IMR-90 (cell line): ENCODE results near the gene SLC22A7. TPM values are rescaled to one million over a fixed set of nuclear protein-coding genes. Genes with fewer than 3 reads are reported as not detected.

ENCODE experiments used
- ATAC-seq: fragments of 200-7000 bp; cut with Tn5 transposase; 2 replicates; pipeline ENCODE4 v1.9.1; 2020; ENCODE audit warnings: low read depth, mild to moderate bottlenecking, moderate library complexity
- BruUV-seq: library from RNA; stranded (reverse); fragments of 400-500 nt; replicated peaks from 2 replicates; lab custom pipeline; 2021; lab: Mats Ljungman, UMichigan
- CTCF ChIA-PET: fragments of 300-600 bp; formaldehyde crosslinking; extraction: SDS; loops from one replicate; lab custom pipeline; 2021; ENCODE audit warnings: antibody characterized with exemption; lab: Yijun Ruan, JAX
- POLR2A ChIA-PET: fragments of 300-600 bp; sonication (Branson Sonifier 250); formaldehyde crosslinking; loops from one replicate; lab custom pipeline; 2022; ENCODE audit warnings: antibody characterized with exemption; ENCODE audit not compliant: unreplicated experiment; lab: Charles Lee
- DNase-seq: peaks from one replicate; pipeline ENCODE4 v3.0.0; 2013
- H2AFZ ChIP-seq: replicated peaks from 2 replicates; pipeline ENCODE3; 2013; ENCODE audit warnings: low read length, mild to moderate bottlenecking; ENCODE audit not compliant: poor library complexity
- H2AK5ac ChIP-seq: 2 replicates; pipeline ENCODE4 v1.6.1; 2013; ENCODE audit warnings: low read depth, low read length, inconsistent platforms
- H2AK9ac ChIP-seq: replicated peaks from 2 replicates; pipeline ENCODE3; 2013; ENCODE audit warnings: mild to moderate bottlenecking, low read depth, low read length, moderate library complexity; ENCODE audit not compliant: poor library complexity
- H2BK120ac ChIP-seq: 2 replicates; pipeline ENCODE4 v1.6.1; 2013; ENCODE audit warnings: low read depth, low read length, inconsistent platforms
- H2BK15ac ChIP-seq: 3 replicates; pipeline ENCODE4 v1.6.1; 2013; ENCODE audit warnings: low read depth, low read length, inconsistent platforms
- H2BK20ac ChIP-seq: 2 replicates; pipeline ENCODE4 v1.6.1; 2013; ENCODE audit warnings: low read depth, mild to moderate bottlenecking, inconsistent platforms, low read length, moderate library complexity
- H2BK5ac ChIP-seq: 2 replicates; pipeline ENCODE4 v1.6.1; 2013; ENCODE audit warnings: mild to moderate bottlenecking, low read depth, low read length, inconsistent platforms; ENCODE audit not compliant: poor library complexity, severe bottlenecking
- H3K14ac ChIP-seq: replicated peaks from 2 replicates; pipeline ENCODE4 v1.6.1; 2013; ENCODE audit warnings: low read depth, low read length, inconsistent platforms
- H3K18ac ChIP-seq: 2 replicates; pipeline ENCODE4 v1.6.1; 2013; ENCODE audit warnings: low read depth, low read length, control low read depth
- H3K23ac ChIP-seq: 2 replicates; pipeline ENCODE4 v1.6.1; 2013; ENCODE audit warnings: low read depth, low read length, inconsistent platforms
- H3K27ac ChIP-seq: 2 replicates; pipeline ENCODE4 v1.5.1; 2013; ENCODE audit warnings: mild to moderate bottlenecking, control low read depth, low read length; ENCODE audit not compliant: insufficient read depth
- H3K27me3 ChIP-seq: 2 replicates; pipeline ENCODE4 v1.6.1; 2013; ENCODE audit warnings: low read length; ENCODE audit not compliant: control insufficient read depth, insufficient read depth
- H3K36me3 ChIP-seq: 2 replicates; pipeline ENCODE4 v1.6.1; 2013; ENCODE audit warnings: low read length, mixed read lengths; ENCODE audit not compliant: control insufficient read depth, insufficient read depth
- H3K4ac ChIP-seq: 2 replicates; pipeline ENCODE4 v1.6.1; 2013; ENCODE audit warnings: low read depth, low read length, inconsistent platforms
- H3K4me1 ChIP-seq: 2 replicates; pipeline ENCODE4 v1.6.1; 2013; ENCODE audit warnings: low read length, mixed read lengths; ENCODE audit not compliant: control insufficient read depth, insufficient read depth
- H3K4me2 ChIP-seq: 2 replicates; pipeline ENCODE4 v1.6.1; 2013; ENCODE audit warnings: low read depth, mild to moderate bottlenecking, control low read depth, low read length, moderate library complexity
- H3K4me3 ChIP-seq: 2 replicates; pipeline ENCODE4 v1.5.1; 2013; ENCODE audit warnings: low read depth, mild to moderate bottlenecking, control low read depth, low read length, moderate library complexity; ENCODE audit not compliant: insufficient read depth
- H3K56ac ChIP-seq: 2 replicates; pipeline ENCODE4 v1.6.1; 2013; ENCODE audit warnings: low read length, inconsistent platforms; ENCODE audit not compliant: insufficient read depth; ENCODE audit errors: extremely low read depth
- H3K79me1 ChIP-seq, 2 experiments: 2 replicates each; pipeline ENCODE4 v1.6.1; 2013; ENCODE audit warnings: low read length in 2 of 2, inconsistent platforms in 1 of 2, low read depth in 1 of 2
- H3K9ac ChIP-seq: 2 replicates; pipeline ENCODE4 v1.6.1; 2013; ENCODE audit warnings: low read depth, low read length, control low read depth
- H3K9me1 ChIP-seq: 2 replicates; pipeline ENCODE4 v1.6.1; 2013; ENCODE audit warnings: low read length, inconsistent platforms; ENCODE audit not compliant: insufficient read depth
- H3K9me3 ChIP-seq: 2 replicates; pipeline ENCODE4 v1.6.1; 2013; ENCODE audit warnings: low read length; ENCODE audit not compliant: control insufficient read depth, insufficient read depth
- H4K20me1 ChIP-seq: 2 replicates; pipeline ENCODE4 v1.6.1; 2013; ENCODE audit warnings: low read length, inconsistent platforms; ENCODE audit not compliant: insufficient read depth
- H4K5ac ChIP-seq: 2 replicates; pipeline ENCODE4 v1.6.1; 2013; ENCODE audit warnings: mild to moderate bottlenecking, low read depth, low read length, control low read depth
- H4K8ac ChIP-seq, 2 experiments: 2 replicates each; pipeline ENCODE4 v1.6.1; 2013; ENCODE audit warnings: low read depth in 2 of 2, low read length in 2 of 2, control low read depth in 1 of 2, inconsistent platforms in 1 of 2
- H4K91ac ChIP-seq: 2 replicates; pipeline ENCODE4 v1.6.1; 2013; ENCODE audit warnings: low read depth, low read length, inconsistent platforms; ENCODE audit not compliant: insufficient read depth
- CHD1 ChIP-seq: IDR thresholded peaks from 2 replicates; pipeline ENCODE4 v1.6.1; 2012; ENCODE audit warnings: low read depth, low read length, improper control_type of control experiment
- CTCF ChIP-seq: conservative IDR thresholded peaks from 2 replicates; pipeline ENCODE4 v1.5.1; 2012; ENCODE audit warnings: mild to moderate bottlenecking, low read depth, low read length, improper control_type of control experiment
- FOS ChIP-seq: fragments of 150-350 bp; IDR thresholded peaks from 2 replicates; pipeline ENCODE4 v1.6.1; 2016; ENCODE audit warnings: low read depth, low read length
- NFE2L2 ChIP-seq: fragments of 150-350 bp; IDR thresholded peaks from 2 replicates; pipeline ENCODE4 v1.6.1; 2016; ENCODE audit warnings: low read depth, mild to moderate bottlenecking, low read length
- POLR2A ChIP-seq: IDR thresholded peaks from 2 replicates; pipeline ENCODE4 v1.6.1; 2012; ENCODE audit warnings: mild to moderate bottlenecking, low read depth, low read length
- RAD21 ChIP-seq: IDR thresholded peaks from 2 replicates; pipeline ENCODE4 v1.6.1; 2012; ENCODE audit warnings: low read length, improper control_type of control experiment
- RCOR1 ChIP-seq: IDR thresholded peaks from 2 replicates; pipeline ENCODE4 v1.6.1; 2012; ENCODE audit warnings: mild to moderate bottlenecking, low read length, improper control_type of control experiment; ENCODE audit not compliant: insufficient replicate concordance
- WGBS, 2 experiments: methylation state at CpG; one replicate each; pipeline versions ENCODE4 v1.1.5 to v1.1.7; 2013; ENCODE audit warnings: missing lambda C conversion rate in 2 of 2; ENCODE audit not compliant: insufficient read length in 1 of 2; ENCODE audit errors: extremely low coverage in 2 of 2; 5-methylcytosine and 5-hydroxymethylcytosine counted together
- dilution Hi-C: fragments of 300-500 bp; cut with HindIII; formaldehyde crosslinking; loops from one replicate; pipeline ENCODE4 v1.14.3; 2018; ENCODE audit warnings: low sequenced_read_pairs; ENCODE audit not compliant: unreplicated experiment
- in situ Hi-C: fragments of 300-500 bp; cut with MboI; formaldehyde crosslinking; loops from 3 replicates; pipeline ENCODE4 v1.14.3; 2019; ENCODE audit warnings: low sequenced_read_pairs, inconsistent platforms, mixed read lengths
- intact Hi-C: fragments of 100-400 bp; cut with micrococcal nuclease; formaldehyde crosslinking; loops from 2 replicates; pipeline ENCODE4 v1.10.0; 2022
- polyA plus RNA-seq, 3 experiments: library from polyadenylated mRNA; depleted of rRNA; stranded (reverse); fragments of >200 nt; gene quantifications; 2 replicates each; pipeline ENCODE4 v1.2.3, GENCODE V29; 2012; ENCODE audit warnings: low replicate concordance in 1 of 3
- total RNA-seq: library from RNA; depleted of rRNA; stranded (reverse); fragments of >200 nt; gene quantifications from 2 replicates; pipeline ENCODE4 v1.2.3, GENCODE V29; 2012

SLC22A7 gene
- total and polyA plus RNA-seq, 2 of the 4 experiments (the other 2 are of a cell fraction), result not detected

DNA sequence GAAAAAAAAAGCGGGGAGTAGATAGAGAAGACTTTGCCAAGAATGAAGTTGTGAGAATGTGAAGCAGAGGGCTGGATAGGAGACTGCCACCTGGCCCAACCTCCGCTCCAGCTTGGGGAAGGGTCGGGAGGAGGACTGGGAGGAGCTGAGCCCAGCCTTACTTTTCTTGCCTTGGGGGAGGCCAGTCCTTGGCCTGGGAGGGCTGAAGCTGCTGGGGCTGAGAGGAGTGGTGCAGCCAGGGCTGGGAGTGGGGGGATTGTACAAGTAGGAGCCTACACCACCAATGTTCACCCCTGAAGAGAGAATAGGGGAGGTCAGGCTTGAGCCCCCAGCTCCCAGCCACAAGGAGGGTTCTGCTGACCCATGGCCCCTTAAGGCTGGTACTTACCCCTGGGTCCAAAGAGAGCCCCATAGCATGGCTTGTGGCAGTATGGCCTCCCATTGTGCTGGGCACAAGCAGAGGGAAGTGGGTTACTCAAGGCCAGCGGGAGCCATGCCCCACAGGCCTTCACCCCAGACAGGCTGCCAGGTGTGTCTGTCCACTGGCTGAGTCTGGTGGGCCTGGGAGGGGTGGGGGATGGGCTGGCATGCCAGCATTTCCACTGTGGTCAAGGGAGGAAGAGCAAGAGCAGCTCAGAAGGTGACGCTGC lies 9.5 kb downstream of the SLC22A7 start:
- Histone ChIP-seq H3K4me2 (no peak overlapping the region), H3K56ac (no peak overlapping the region), H3K4me3 (no peak overlapping the region), H2AK9ac (no peak overlapping the region), H2BK20ac (no peak overlapping the region), H2BK5ac (no peak overlapping the region), H3K27me3 (peaks cover 45% of the 10 kb centered on the region), H3K27ac (no peak overlapping the region), H4K91ac (no peak overlapping the region), H3K18ac (no peak overlapping the region), H3K23ac (no peak overlapping the region), H3K36me3 (no peaks in the 10 kb centered on the region), H4K20me1 (no peaks in the 10 kb centered on the region; the same call in 1 of the 2 replicates), H3K9me3 (no peaks in the 10 kb centered on the region), H3K9ac (no peak overlapping the region), H4K8ac (no peak overlapping the region), H2BK15ac (no peak overlapping the region), H3K9me1 (no peaks in the 10 kb centered on the region), H4K5ac (no peak overlapping the region), H3K4ac (no peak overlapping the region), H2AK5ac (no peak overlapping the region), H3K14ac (no peak overlapping the region), H3K79me1 (no peaks in the 10 kb centered on the region), H2AFZ (no peak overlapping the region), H2BK120ac (no peak overlapping the region), H3K4me1 (no peaks in the 10 kb centered on the region; the same call in 1 of the 2 replicates)
- TF ChIP-seq RCOR1 (no peak), FOS (no peak), CTCF (no peak), RAD21 (no peak), POLR2A (no peak), NFE2L2 (no peak), CHD1 (no peak)
- POLR2A ChIA-PET, result no interaction called here
- no peak for ATAC-seq
- 66% methylated on average over 3 of the region's 5 CpGs; no CpG with 5 or more reads in 1 of the 2 experiments for WGBS, 2 experiments
- BruUV-seq, result no TSS peak
- in situ Hi-C loops (no loop called here), intact Hi-C loops (no loop called here), dilution Hi-C loops (no loop called here)
- no peak for DNase-seq
- CTCF ChIA-PET, result interaction anchor here (0.9 to 1.0 kb wide), 2 partner anchors 19 to 53 kb away, joined by 3 to 4 read pairs; no protein-coding TSS in a partner anchor
